WERI-Rb-1 (cell line): ENCODE measurements around the gene TNNC1.
A peak's percentile ranks its signal among the peaks of the same experiment; 100 is the strongest.

Experiments used
- DNase-seq: peaks from one replicate; pipeline ENCODE4 v3.0.0-alpha.2; 2020
- H3K27ac ChIP-seq: fragments of 250-450 bp; sonication (Bioruptor Pico); 2 replicates; pipeline ENCODE4 v1.5.1; 2020; ENCODE audit warnings: mild to moderate bottlenecking, moderate library complexity
- H3K27me3 ChIP-seq: fragments of 250-450 bp; sonication (Bioruptor Pico); 2 replicates; pipeline ENCODE4 v1.5.1; 2021; ENCODE audit warnings: mild to moderate bottlenecking, low read depth, moderate library complexity; ENCODE audit not compliant: insufficient read depth, severe bottlenecking
- H3K36me3 ChIP-seq: fragments of 250-450 bp; sonication (Bioruptor Pico); 2 replicates; pipeline ENCODE4 v1.5.1; 2020; ENCODE audit warnings: mild to moderate bottlenecking, moderate library complexity
- H3K4me3 ChIP-seq: 2 replicates; pipeline ENCODE4 v1.5.1; 2011; ENCODE audit warnings: low read depth, mild to moderate bottlenecking, control low read depth, low read length
- H3K9me3 ChIP-seq: fragments of 250-450 bp; sonication (Bioruptor Pico); 2 replicates; pipeline ENCODE4 v1.5.1; 2021; ENCODE audit warnings: mild to moderate bottlenecking, moderate library complexity; ENCODE audit not compliant: severe bottlenecking
- TF ChIP-seq, protein P1 (sequence below): IDR thresholded peaks from 2 replicates; pipeline ENCODE4 v1.5.1; 2011; ENCODE audit warnings: low read depth, mild to moderate bottlenecking, control low read depth, inconsistent platforms, low read length

TNNC1 gene

DNA sequence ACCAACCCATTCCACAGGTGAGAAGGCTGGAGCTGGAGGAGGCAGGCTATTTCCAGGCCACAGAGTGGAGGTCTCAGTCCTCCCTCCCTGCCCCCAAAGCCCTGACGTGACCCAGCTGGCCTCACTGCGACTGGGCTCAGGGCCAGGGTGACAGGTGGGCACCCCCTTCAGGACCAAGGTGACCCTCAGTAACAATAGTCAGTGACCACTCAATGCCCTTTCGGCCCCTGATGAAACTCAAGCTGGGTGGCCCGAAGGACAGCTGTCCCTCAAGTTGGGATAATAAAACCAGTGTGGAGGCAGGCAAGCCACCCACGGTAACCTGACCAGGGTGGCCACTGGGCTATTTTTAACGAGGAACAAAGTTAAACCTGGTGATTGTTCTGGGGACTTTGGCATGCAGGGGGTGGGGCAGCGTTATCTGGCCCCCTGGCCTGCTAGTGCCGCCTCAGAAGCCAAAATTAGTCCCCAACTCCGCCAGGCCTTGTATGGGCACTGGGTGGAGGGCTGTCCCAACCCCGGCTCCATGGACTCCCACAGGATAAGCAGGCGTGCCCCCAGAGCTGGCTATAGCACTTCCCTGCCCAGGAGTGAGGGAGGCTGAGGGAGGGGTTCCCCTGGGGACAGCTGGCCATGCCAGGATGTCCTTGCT lies 1.1 kb downstream of the TNNC1 start:
- DNase-seq = no peak
- no peaks in the 10 kb centered on the region for H3K27me3 ChIP-seq
- H3K4me3 ChIP-seq = no peak overlapping the region
- peaks cover 14% of the 10 kb centered on the region for H3K36me3 ChIP-seq
- 0 out of 2 replicates have a peak overlapping the region, but pooled peaks have one; percentile 23 for H3K27ac ChIP-seq
- TF ChIP-seq, protein P1, sequence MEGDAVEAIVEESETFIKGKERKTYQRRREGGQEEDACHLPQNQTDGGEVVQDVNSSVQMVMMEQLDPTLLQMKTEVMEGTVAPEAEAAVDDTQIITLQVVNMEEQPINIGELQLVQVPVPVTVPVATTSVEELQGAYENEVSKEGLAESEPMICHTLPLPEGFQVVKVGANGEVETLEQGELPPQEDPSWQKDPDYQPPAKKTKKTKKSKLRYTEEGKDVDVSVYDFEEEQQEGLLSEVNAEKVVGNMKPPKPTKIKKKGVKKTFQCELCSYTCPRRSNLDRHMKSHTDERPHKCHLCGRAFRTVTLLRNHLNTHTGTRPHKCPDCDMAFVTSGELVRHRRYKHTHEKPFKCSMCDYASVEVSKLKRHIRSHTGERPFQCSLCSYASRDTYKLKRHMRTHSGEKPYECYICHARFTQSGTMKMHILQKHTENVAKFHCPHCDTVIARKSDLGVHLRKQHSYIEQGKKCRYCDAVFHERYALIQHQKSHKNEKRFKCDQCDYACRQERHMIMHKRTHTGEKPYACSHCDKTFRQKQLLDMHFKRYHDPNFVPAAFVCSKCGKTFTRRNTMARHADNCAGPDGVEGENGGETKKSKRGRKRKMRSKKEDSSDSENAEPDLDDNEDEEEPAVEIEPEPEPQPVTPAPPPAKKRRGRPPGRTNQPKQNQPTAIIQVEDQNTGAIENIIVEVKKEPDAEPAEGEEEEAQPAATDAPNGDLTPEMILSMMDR = no peak
- H3K9me3 ChIP-seq = no peaks in the 10 kb centered on the region

DNA sequence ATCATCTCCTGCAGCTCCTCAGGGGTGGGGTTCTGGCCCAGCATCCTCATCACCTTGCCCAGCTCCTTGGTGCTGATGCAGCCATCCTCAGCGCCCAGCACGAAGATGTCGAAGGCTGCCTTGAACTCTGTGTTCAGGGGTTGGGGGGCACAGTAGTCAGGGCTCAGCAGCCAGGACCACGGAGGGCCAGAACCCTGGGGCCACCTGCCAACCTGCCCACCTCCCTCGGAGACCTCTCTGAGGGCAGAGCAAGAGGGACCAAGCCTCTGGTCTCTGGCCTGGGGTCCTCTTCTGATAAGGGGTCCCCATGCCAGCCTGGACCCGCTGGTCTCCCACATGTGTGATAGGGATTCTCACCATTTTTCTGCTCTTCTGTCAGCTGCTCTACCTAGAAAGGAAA lies 1.7 kb downstream of the TNNC1 start:
- H3K9me3 ChIP-seq = no peaks in the 10 kb centered on the region
- no peak overlapping the region for H3K27ac ChIP-seq
- DNase-seq = no peak
- TF ChIP-seq, protein P1 = no peak
- H3K4me3 ChIP-seq = no peak overlapping the region
- no peaks in the 10 kb centered on the region for H3K27me3 ChIP-seq
- peaks cover 8% of the 10 kb centered on the region for H3K36me3 ChIP-seq

DNA sequence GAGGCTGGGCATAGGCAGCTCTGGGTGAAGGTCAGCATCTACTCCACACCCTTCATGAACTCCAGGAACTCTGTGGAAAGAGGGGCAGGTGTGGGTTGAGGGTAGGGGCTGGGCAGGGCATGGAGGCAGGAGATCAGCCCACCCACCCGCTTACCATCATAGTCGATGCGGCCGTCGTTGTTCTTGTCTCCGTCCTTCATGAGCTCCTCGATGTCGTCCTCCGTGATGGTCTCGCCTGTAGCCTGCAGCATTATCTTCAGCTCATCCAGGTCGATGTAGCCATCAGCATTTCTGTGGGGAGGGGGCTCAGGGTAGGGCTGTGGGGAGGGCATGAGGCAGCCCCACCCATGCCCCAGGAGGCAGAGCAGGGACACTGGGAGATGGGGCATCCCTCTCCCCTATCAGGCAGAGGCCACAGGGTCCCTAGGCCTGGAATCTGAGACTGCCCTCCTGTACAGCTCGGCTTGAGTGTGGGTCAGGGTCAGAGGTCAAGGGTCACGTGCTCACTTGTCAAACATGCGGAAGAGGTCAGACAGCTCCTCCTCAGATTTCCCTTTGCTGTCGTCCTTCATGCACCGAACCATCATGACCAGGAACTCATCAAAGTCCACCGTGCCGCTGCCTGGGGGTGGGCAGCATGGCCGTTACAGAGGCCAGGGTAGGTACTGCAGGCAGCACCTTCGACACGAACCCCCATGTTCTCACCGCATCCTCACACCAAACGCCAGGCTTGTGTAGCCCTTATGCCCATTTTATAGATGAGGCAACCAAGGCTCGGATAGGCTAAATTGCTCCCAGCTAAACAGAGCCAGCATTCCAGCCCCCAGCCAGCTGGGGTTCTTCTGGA lies 2.4 kb downstream of the TNNC1 start:
- Histone ChIP-seq H3K4me3 (no peak overlapping the region), H3K27ac (no peak overlapping the region), H3K27me3 (no peaks in the 10 kb centered on the region), H3K36me3 (peaks cover 1% of the 10 kb centered on the region), H3K9me3 (no peaks in the 10 kb centered on the region)
- TF ChIP-seq, protein P1 = 0 out of 2 replicates have a peak, but pooled peaks have one; percentile 22
- no peak for DNase-seq

DNA sequence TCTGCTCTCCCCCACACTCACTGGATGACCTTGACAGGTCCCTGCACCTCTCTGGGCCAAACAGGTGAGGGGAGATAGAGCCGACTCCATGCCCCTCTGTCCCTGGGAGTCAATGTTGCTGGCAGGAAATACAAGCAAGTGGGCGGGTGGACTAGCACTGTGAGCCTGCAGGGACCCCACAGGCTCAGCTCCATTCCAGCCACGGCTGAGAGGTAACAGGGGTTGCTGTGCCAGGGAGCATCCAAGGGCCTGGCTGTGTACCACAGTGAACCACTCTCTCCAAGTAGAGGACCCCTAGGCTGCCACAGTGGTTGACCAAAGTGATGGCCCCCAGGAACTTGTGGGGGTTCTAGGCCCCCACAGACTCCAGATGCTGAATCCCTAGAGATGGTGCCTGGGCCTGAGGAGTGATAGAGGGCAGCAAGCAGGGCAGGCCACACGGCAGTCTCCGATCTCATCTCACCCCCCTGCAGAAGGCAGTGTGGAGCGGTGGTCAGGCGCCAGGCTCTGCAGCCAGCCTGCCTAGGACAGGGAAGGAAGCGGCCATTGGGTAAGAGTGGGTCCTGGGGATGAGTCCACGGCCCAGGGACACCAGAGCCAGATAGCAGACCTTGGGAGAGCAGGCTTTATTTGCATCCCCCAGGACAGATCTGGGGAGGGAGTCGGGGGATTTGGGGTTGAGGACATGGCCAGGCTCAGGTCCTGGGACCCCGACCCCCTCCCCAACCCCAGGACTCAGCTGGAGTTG lies 3.2 kb downstream of the TNNC1 start:
- no peaks in the 10 kb centered on the region for H3K9me3 ChIP-seq
- DNase-seq = no peak
- H3K27ac ChIP-seq = no peak overlapping the region
- TF ChIP-seq, protein P1 = no peak
- H3K4me3 ChIP-seq = no peak overlapping the region
- no peaks in the 10 kb centered on the region for H3K36me3 ChIP-seq
- no peaks in the 10 kb centered on the region for H3K27me3 ChIP-seq

DNA sequence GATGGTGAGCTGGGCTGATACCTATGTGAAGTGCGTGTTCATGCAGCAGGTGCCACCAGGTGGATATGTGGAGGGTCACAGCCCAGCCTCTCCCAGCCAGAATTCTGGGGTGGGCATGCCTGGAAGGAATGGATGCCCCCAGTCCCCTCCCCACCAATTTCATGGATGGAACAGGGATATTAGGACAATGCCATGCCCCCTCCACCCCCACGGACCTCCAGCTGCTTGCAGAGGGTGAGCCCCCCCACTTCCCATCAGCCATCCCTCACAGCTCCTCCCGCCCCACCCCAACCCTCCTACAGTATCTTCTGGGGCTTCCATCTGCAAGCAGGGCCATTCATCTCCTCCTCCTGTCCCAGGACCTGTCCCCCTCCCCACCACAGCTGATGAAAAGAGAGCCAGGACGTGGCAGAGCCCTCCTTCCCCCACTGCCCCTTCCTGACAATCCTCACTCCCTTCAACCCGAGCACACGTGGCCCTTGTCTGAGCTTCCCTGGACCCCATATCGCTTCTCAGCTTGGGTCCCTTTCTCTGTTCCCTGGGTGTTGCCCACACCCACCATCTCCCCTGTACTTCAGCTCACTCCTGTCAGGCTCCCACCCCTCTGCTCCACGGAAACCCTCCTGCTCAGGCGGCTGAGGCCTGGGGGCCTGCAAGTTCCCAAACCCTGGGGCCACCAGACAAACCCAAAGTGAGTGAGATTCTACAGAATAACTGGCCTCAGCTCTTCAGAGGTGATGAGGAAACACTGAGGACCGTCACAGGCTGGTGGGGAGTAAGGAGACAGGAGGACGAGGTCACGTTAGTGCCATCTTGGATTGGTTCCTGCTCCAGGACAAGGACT lies 6.1 kb downstream of the TNNC1 start:
- Histone ChIP-seq H3K9me3 (no peaks in the 10 kb centered on the region), H3K27ac (no peak overlapping the region), H3K36me3 (no peaks in the 10 kb centered on the region), H3K27me3 (no peaks in the 10 kb centered on the region), H3K4me3 (no peak overlapping the region)
- TF ChIP-seq, protein P1 = no peak
- no peak for DNase-seq
